SK-N-SH (cell line): ENCODE measurements around the gene TSPAN6. TPM values are rescaled to one million over a fixed set of nuclear protein-coding genes. Genes with fewer than 3 reads are reported as not detected.

Experiments
- CTCF ChIA-PET: fragments of 300-600, 350-600 bp; formaldehyde crosslinking; extraction: SDS; loops from one replicate; lab custom pipeline; 2021; lab: Yijun Ruan, JAX
- POLR2A ChIA-PET: fragments of 350-600 bp; sonication (Branson Sonifier 250); formaldehyde crosslinking; extraction: SDS; loops from one replicate; lab custom pipeline; 2020; ENCODE audit warnings: antibody characterized with exemption, inconsistent platforms; lab: Yijun Ruan, JAX
- DNase-seq: peaks from one replicate; pipeline ENCODE4 v3.0.0; 2012
- H2AFZ ChIP-seq: fragments of 200-600 bp; sonication (generic); 2 replicates; pipeline ENCODE4 v1.8.1; 2016; ENCODE audit warnings: antibody characterized with exemption, mild to moderate bottlenecking, low read depth
- H3F3A ChIP-seq: fragments of 200-600 bp; sonication (generic); replicated peaks from 2 replicates; pipeline ENCODE3; 2016; ENCODE audit warnings: antibody characterized with exemption, mild to moderate bottlenecking; ENCODE audit not compliant: insufficient read depth
- H3K27ac ChIP-seq, 2 experiments: fragments of 200-500 bp in 1 of 2; fragments of 200-600 bp in 1 of 2; sonication (Bioruptor generic) in 1 of 2; sonication (generic), shearing (Covaris generic) in 1 of 2; 2 replicates each; pipeline versions ENCODE4 v1.5.1 to v1.6.1; 2014 to 2016; ENCODE audit warnings: low read depth in 2 of 2, inconsistent platforms in 1 of 2, low read length in 1 of 2, mild to moderate bottlenecking in 1 of 2, mixed read lengths in 1 of 2
- H3K27me3 ChIP-seq: fragments of 200-600 bp; sonication (generic), shearing (Covaris generic); 2 replicates; pipeline ENCODE4 v1.6.1; 2016; ENCODE audit warnings: mixed run types; ENCODE audit not compliant: insufficient read depth
- H3K36me3 ChIP-seq, 2 experiments: fragments of 200-500 bp in 1 of 2; fragments of 200-600 bp in 1 of 2; sonication (Bioruptor generic) in 1 of 2; sonication (generic) in 1 of 2; replicated peaks in 1 of 2; 2 replicates each; pipeline versions ENCODE3 to v1.5.1; 2014 to 2016; ENCODE audit warnings: low read length in 1 of 2, mild to moderate bottlenecking in 1 of 2; ENCODE audit not compliant: insufficient read depth in 2 of 2, control insufficient read depth in 1 of 2
- H3K4me1 ChIP-seq, 2 experiments: fragments of 200-500 bp in 1 of 2; fragments of 200-600 bp in 1 of 2; sonication (Bioruptor generic) in 1 of 2; sonication (generic), shearing (Covaris generic) in 1 of 2; 2 replicates each; pipeline versions ENCODE4 v1.5.1 to v1.6.1; 2014 to 2016; ENCODE audit warnings: low read depth in 1 of 2, low read length in 1 of 2, mixed run types in 1 of 2; ENCODE audit not compliant: insufficient read depth in 2 of 2, control insufficient read depth in 1 of 2
- H3K4me2 ChIP-seq: fragments of 200-600 bp; sonication (generic), shearing (Covaris generic); 2 replicates; pipeline ENCODE4 v1.6.1; 2017; ENCODE audit warnings: mixed run types
- H3K4me3 ChIP-seq, 2 experiments: fragments of 200-500 bp in 1 of 2; fragments of 200-600 bp in 1 of 2; sonication (Bioruptor generic) in 1 of 2; sonication (generic), shearing (Covaris generic) in 1 of 2; 2 replicates each; pipeline versions ENCODE4 v1.5.1 to v1.8.1; 2014 to 2016; ENCODE audit warnings: low read depth in 2 of 2, inconsistent platforms in 1 of 2, low read length in 1 of 2, mild to moderate bottlenecking in 1 of 2, mixed read lengths in 1 of 2, moderate library complexity in 1 of 2
- H3K79me2 ChIP-seq: fragments of 200-600 bp; sonication (generic); 2 replicates; pipeline ENCODE4 v1.8.1; 2017; ENCODE audit warnings: mild to moderate bottlenecking; ENCODE audit not compliant: insufficient read depth
- H3K9ac ChIP-seq: fragments of 200-600 bp; sonication (generic); 2 replicates; pipeline ENCODE4 v1.6.1; 2017; ENCODE audit warnings: mixed run types
- H3K9me2 ChIP-seq: fragments of 200-600 bp; sonication (generic); 2 replicates; pipeline ENCODE4 v1.6.1; 2017; ENCODE audit warnings: mixed run types
- H3K9me3 ChIP-seq: fragments of 200-600 bp; sonication (generic); 2 replicates; pipeline ENCODE4 v1.6.1; 2017; ENCODE audit warnings: mixed run types, mild to moderate bottlenecking, moderate library complexity
- H4K20me1 ChIP-seq: fragments of 200-600 bp; sonication (generic); 2 replicates; pipeline ENCODE4 v1.6.1; 2017; ENCODE audit warnings: mild to moderate bottlenecking, mixed run types; ENCODE audit not compliant: insufficient read depth
- CHD2 ChIP-seq: fragments of 150-350 bp; IDR thresholded peaks from 2 replicates; pipeline ENCODE4 v1.6.1; 2018; ENCODE audit warnings: low read length; ENCODE audit not compliant: partially characterized antibody
- EP300 ChIP-seq, 2 experiments: IDR thresholded peaks; 2 replicates each; pipeline versions ENCODE4 v1.4.0 to v1.6.1; 2012; ENCODE audit warnings: borderline replicate concordance in 1 of 2, low read depth in 1 of 2, low read length in 1 of 2
- EZH2phosphoT487 ChIP-seq: fragments of 200-600 bp; sonication (generic); IDR thresholded peaks from 2 replicates; pipeline ENCODE4 v1.6.1; 2017; ENCODE audit warnings: low read depth, mixed run types, mild to moderate bottlenecking, antibody characterized with exemption, moderate library complexity, borderline replicate concordance
- FOXJ3 ChIP-seq: sonication (generic); formaldehyde crosslinking; IDR thresholded peaks from 2 replicates; pipeline ENCODE4 v1.5.1; 2020; ENCODE audit warnings: mild to moderate bottlenecking, missing genetic modification reagents
- GABPA ChIP-seq: IDR thresholded peaks from 2 replicates; pipeline ENCODE4 v1.4.0; 2012; ENCODE audit warnings: low read depth, mild to moderate bottlenecking
- JUND ChIP-seq: IDR thresholded peaks from 2 replicates; pipeline ENCODE4 v1.4.0; 2012
- MEF2A ChIP-seq: IDR thresholded peaks from 2 replicates; pipeline ENCODE4 v1.4.0; 2012; ENCODE audit warnings: low read depth, borderline replicate concordance
- MXI1 ChIP-seq: IDR thresholded peaks from 2 replicates; pipeline ENCODE4 v1.6.1; 2012; ENCODE audit warnings: mild to moderate bottlenecking, low read depth, low read length, improper control_type of control experiment
- NFIC ChIP-seq: IDR thresholded peaks from 2 replicates; pipeline ENCODE4 v1.4.0; 2012; ENCODE audit warnings: borderline replicate concordance
- PBX3 ChIP-seq: IDR thresholded peaks from 2 replicates; pipeline ENCODE4; 2012
- POLR2AphosphoS5 ChIP-seq: IDR thresholded peaks from 2 replicates; pipeline ENCODE4 v1.6.1; 2012; ENCODE audit warnings: low read depth, low read length
- RCOR1 ChIP-seq: fragments of 150-350 bp; IDR thresholded peaks from 2 replicates; pipeline ENCODE4 v1.6.1; 2017; ENCODE audit warnings: antibody characterized with exemption, low read length
- RXRA ChIP-seq: IDR thresholded peaks from 2 replicates; pipeline ENCODE4 v1.4.0; 2012; ENCODE audit warnings: low read depth, mild to moderate bottlenecking, borderline replicate concordance
- SIN3A ChIP-seq: IDR thresholded peaks from 2 replicates; pipeline ENCODE4 v1.6.1; 2012; ENCODE audit warnings: low read depth, mild to moderate bottlenecking, low read length, moderate library complexity, borderline replicate concordance
- SMC3 ChIP-seq: IDR thresholded peaks from 2 replicates; pipeline ENCODE4 v1.6.1; 2012; ENCODE audit warnings: low read depth, low read length, improper control_type of control experiment
- TAF1 ChIP-seq: IDR thresholded peaks from 2 replicates; pipeline ENCODE4 v1.6.1; 2012; ENCODE audit warnings: low read depth, mild to moderate bottlenecking, low read length, moderate library complexity, borderline replicate concordance
- TCF12 ChIP-seq: IDR thresholded peaks from 2 replicates; pipeline ENCODE4 v1.4.0; 2012
- TEAD4 ChIP-seq: IDR thresholded peaks from 2 replicates; pipeline ENCODE4 v1.4.0; 2012; ENCODE audit warnings: mild to moderate bottlenecking, borderline replicate concordance; ENCODE audit not compliant: insufficient read depth
- YY1 ChIP-seq: IDR thresholded peaks from 2 replicates; pipeline ENCODE4 v1.4.0; 2012; ENCODE audit warnings: low read depth, mild to moderate bottlenecking
- WGBS: methylation state at CpG from one replicate; pipeline ENCODE4 v1.1.6; 2017; ENCODE audit warnings: low lambda C conversion rate; 5-methylcytosine and 5-hydroxymethylcytosine counted together
- polyA plus RNA-seq, 3 experiments: library from polyadenylated mRNA; depleted of rRNA; stranded (reverse); fragments of >200 nt; gene quantifications; 2 replicates each; pipeline ENCODE4 v1.2.3, GENCODE V29; 2012
- TF ChIP-seq, protein P1 (sequence below): IDR thresholded peaks from 2 replicates; pipeline ENCODE4 v1.4.0; 2012; ENCODE audit warnings: low read depth, borderline replicate concordance
- TF ChIP-seq, protein P2 (sequence below): fragments of 150-350 bp; IDR thresholded peaks from 2 replicates; pipeline ENCODE4 v1.6.1; 2017; ENCODE audit warnings: antibody characterized with exemption, low read length, low read depth, borderline replicate concordance
- TF ChIP-seq, protein P3 (sequence below): fragments of 200-600 bp; sonication (generic); IDR thresholded peaks from 2 replicates; pipeline ENCODE4 v1.6.1; 2017; ENCODE audit warnings: antibody characterized with exemption, mild to moderate bottlenecking, moderate library complexity

The TSPAN6 gene
- polyA plus RNA-seq, 1 of the 3 experiments (the other 2 are of a cell fraction) = 20.9 TPM

DNA sequence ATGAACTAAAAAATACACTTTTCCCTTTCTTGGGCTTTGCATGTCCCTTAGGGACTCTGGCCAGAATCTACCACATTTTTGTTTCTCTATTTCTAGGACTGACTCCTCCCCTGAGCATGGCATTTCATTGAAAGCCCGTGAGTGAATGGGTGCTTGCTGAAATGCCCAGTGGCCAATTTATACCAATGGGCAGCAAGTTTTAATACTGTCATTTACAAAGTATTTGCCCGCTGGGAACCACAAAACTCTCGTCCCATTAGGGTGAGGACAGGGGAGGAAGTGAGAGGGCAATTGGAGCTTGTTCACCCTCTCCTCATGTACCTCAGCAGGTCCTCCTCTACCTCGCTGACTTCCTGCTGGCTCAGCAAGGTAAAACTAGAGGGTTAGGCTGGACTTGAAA is 8.5 kb upstream of the TSPAN6 start:
- no peak overlapping the region for H3K27ac ChIP-seq
- CTCF ChIA-PET = interaction anchor here (0.7 to 2.9 kb wide), 3 partner anchors 9 to 124 kb away, joined by 3 to 10 read pairs (median 6); no protein-coding TSS in a partner anchor
- H3K9me2 ChIP-seq = no peaks in the 10 kb centered on the region
- whole genome bisulfite sequencing = 48% methylated on average over 4 of the region's 4 CpGs
- POLR2A ChIA-PET = no interaction called here
- no peaks in the 10 kb centered on the region for H3K79me2 ChIP-seq
- no peaks in the 10 kb centered on the region for H3K36me3 ChIP-seq
- H3F3A ChIP-seq = no peaks in the 10 kb centered on the region
- H3K27me3 ChIP-seq = 0 out of 2 replicates have a peak, but pooled peaks cover 4% of the 10 kb centered on the region
- peaks cover 0 to 14% of the 10 kb centered on the region in 2 experiments; a peak in 1 of 4 replicates for H3K4me1 ChIP-seq
- TF ChIP-seq MXI1 (no peak), CHD2 (no peak), TAF1 (no peak), NFIC (no peak)
- peak overlapping the region; percentile 63 for H3K4me2 ChIP-seq
- H3K9me3 ChIP-seq = no peaks in the 10 kb centered on the region
- H2AFZ ChIP-seq = no peak overlapping the region
- no peak for DNase-seq
- no peaks in the 10 kb centered on the region for H4K20me1 ChIP-seq
- no peak overlapping the region for H3K9ac ChIP-seq
- no peak overlapping the region for H3K4me3 ChIP-seq

GRCh38 chrX:100643956-100644860 is 7.6 kb upstream of the TSPAN6 start, which contains the start of gene SRPX2:
TSS of gene SRPX2 (plus strand) at chrX:100644199. CDS start at chrX:100646323, 2,124 bp downstream.
- Histone ChIP-seq H3K27ac (peak within 1 kb of the TSS in 1 of 2 experiments; percentile 70; a peak in 2 of 4 replicates), H3K4me2 (peak within 1 kb of the TSS; percentile 63), H3K9me3 (no peaks in the 10 kb centered on the region), H3K4me3 (peak within 1 kb of the TSS in 1 of 2 experiments; percentile 45; a peak in 1 of 4 replicates), H4K20me1 (no peaks in the 10 kb centered on the region), H3K4me1 (peaks cover 0 to 14% of the 10 kb centered on the region in 2 experiments; a peak in 1 of 4 replicates), H3K79me2 (no peaks in the 10 kb centered on the region), H3K27me3 (0 out of 2 replicates have a peak, but pooled peaks cover 4% of the 10 kb centered on the region), H3F3A (no peaks in the 10 kb centered on the region), H3K9ac (peak within 1 kb of the TSS; percentile 39; the same call in 1 of the 2 replicates), H3K36me3 (no peaks in the 10 kb centered on the region), H3K9me2 (no peaks in the 10 kb centered on the region), H2AFZ (peak within 1 kb of the TSS; percentile 16; the same call in 1 of the 2 replicates)
- no peak for DNase-seq
- 18% methylated on average over 11 of the region's 11 CpGs for WGBS
- POLR2A ChIA-PET = no interaction called here
- CTCF ChIA-PET = interaction anchor here (1.5 to 3.8 kb wide), 3 partner anchors 10 to 132 kb away, joined by 4 to 13 read pairs (median 10); no protein-coding TSS in a partner anchor
- TF ChIP-seq EZH2phosphoT487 = no peak
- no peak for TF ChIP-seq YY1
- TF ChIP-seq JUND = peak; percentile 70
- no peak for TF ChIP-seq RCOR1
- no peak for TF ChIP-seq FOXJ3 (CRISPR knock-in tag)
- TF ChIP-seq TCF12 = peak; percentile 56
- no peak for TF ChIP-seq SIN3A
- TF ChIP-seq, protein P1, sequence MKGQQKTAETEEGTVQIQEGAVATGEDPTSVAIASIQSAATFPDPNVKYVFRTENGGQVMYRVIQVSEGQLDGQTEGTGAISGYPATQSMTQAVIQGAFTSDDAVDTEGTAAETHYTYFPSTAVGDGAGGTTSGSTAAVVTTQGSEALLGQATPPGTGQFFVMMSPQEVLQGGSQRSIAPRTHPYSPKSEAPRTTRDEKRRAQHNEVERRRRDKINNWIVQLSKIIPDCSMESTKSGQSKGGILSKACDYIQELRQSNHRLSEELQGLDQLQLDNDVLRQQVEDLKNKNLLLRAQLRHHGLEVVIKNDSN = no peak
- no peak for TF ChIP-seq EP300 (IDR thresholded peaks at IDR 0.05; ENCODE audit: borderline replicate concordance in 1 of 2, low read depth in 1 of 2, low read length in 1 of 2)
- peak; percentile 39; the same call in 1 of the 2 replicates for TF ChIP-seq PBX3
- no peak for TF ChIP-seq MEF2A
- TF ChIP-seq TEAD4 = peak; percentile 35; the same call in 1 of the 2 replicates
- TF ChIP-seq RXRA = no peak
- no peak for TF ChIP-seq GABPA
- TF ChIP-seq, protein P2, sequence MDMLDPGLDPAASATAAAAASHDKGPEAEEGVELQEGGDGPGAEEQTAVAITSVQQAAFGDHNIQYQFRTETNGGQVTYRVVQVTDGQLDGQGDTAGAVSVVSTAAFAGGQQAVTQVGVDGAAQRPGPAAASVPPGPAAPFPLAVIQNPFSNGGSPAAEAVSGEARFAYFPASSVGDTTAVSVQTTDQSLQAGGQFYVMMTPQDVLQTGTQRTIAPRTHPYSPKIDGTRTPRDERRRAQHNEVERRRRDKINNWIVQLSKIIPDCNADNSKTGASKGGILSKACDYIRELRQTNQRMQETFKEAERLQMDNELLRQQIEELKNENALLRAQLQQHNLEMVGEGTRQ = no peak
- TF ChIP-seq SMC3 = no peak
- TF ChIP-seq TAF1 = no peak
- TF ChIP-seq POLR2AphosphoS5 = no peak
- TF ChIP-seq, protein P3, sequence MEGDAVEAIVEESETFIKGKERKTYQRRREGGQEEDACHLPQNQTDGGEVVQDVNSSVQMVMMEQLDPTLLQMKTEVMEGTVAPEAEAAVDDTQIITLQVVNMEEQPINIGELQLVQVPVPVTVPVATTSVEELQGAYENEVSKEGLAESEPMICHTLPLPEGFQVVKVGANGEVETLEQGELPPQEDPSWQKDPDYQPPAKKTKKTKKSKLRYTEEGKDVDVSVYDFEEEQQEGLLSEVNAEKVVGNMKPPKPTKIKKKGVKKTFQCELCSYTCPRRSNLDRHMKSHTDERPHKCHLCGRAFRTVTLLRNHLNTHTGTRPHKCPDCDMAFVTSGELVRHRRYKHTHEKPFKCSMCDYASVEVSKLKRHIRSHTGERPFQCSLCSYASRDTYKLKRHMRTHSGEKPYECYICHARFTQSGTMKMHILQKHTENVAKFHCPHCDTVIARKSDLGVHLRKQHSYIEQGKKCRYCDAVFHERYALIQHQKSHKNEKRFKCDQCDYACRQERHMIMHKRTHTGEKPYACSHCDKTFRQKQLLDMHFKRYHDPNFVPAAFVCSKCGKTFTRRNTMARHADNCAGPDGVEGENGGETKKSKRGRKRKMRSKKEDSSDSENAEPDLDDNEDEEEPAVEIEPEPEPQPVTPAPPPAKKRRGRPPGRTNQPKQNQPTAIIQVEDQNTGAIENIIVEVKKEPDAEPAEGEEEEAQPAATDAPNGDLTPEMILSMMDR = no peak
- no peak for TF ChIP-seq CHD2
